ENCODE results near the gene MCM8.

GRCh38 chr20:5927749-5928462 is 22.5 kb upstream of the MCM8 start:
- no peak for TF ChIP-seq CTCF (IDR thresholded peaks at IDR 0.05)
- no peak for TF ChIP-seq POLR2A (IDR thresholded peaks at IDR 0.05)
- no peak for TF ChIP-seq POLR2AphosphoS5 (IDR thresholded peaks at IDR 0.05)
- no peak for TF ChIP-seq EP300 (IDR thresholded peaks at IDR 0.05)

Measured in upper lobe of left lung (tissue), 4 donors.